SH-SY5Y (cell line): Measurements from ENCODE around the gene HOXB2.

Source experiments
- GATA2 ChIP-seq: IDR thresholded peaks from 2 replicates; pipeline ENCODE4 v1.6.1; 2011; ENCODE audit warnings: mild to moderate bottlenecking, low read depth, low read length
- GATA3 ChIP-seq: IDR thresholded peaks from 2 replicates; pipeline ENCODE4 v1.6.1; 2011; ENCODE audit warnings: low read depth, mild to moderate bottlenecking, low read length, moderate library complexity

DNA sequence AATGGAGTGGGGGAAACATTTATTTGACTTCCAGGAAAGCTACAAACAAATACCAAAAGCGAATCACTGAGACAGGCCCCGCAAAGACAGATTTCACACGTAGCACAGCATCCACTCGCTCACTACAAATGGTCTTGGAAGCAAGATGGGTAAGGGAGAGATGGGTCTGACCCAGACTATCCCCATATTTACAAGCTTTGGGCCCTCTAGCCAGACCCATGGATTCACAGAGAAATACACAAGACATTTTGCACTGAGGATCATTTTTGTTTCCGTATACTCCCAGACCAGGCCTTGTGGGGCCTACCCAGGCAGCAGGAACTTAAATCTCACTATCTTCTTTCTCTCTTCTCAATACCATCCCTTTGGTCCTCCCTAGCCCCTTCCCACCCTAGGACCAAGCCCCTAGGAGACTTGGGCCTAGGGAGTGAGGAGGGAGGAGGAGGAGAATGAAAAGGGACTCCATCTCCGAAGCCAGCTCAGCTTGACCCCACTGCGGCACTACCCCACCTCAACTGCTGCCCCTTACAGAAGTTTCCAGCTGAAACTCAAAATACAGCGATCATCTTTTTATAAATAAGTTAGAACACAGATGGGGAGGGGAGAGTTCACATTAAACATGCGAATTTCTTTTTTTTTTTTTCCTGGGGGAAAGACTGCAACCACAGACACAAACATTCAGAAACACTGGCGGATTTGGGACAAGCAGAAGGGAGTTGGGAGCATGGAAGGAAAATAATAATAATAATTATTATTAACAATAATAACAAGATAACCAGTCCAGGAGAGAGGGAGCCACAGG lies 46.5 kb upstream of the HOXB2 start:
- TF ChIP-seq GATA3 (no peak), GATA2 (no peak)
